GM12875 (cell line): ENCODE measurements around the gene MTFR2.
A peak's percentile ranks its signal among the peaks of the same experiment; 100 is the strongest.

ENCODE experiments used
- H3K4me3 ChIP-seq: one replicate; pipeline ENCODE4 v1.5.1; 2011; ENCODE audit warnings: low read depth, low read length, control low read depth
- CTCF ChIP-seq: IDR thresholded peaks from 2 replicates; pipeline ENCODE4 v1.5.1; 2011; ENCODE audit warnings: low read depth, mild to moderate bottlenecking, control low read depth, inconsistent platforms, low read length, moderate library complexity, borderline replicate concordance; ENCODE audit not compliant: insufficient read depth

The MTFR2 gene

GRCh38 chr6:136235233-136235564 lies 14.9 kb downstream of the MTFR2 start:
- no peak for TF ChIP-seq CTCF

GRCh38 chr6:136232701-136233100 lies 17.4 kb downstream of the MTFR2 start:
- H3K4me3 ChIP-seq, result no peak overlapping the region
- TF ChIP-seq CTCF, result no peak

More at GRCh38 chr6:136235233-136235564, 14.9 kb downstream of the MTFR2 start:
- H3K4me3 ChIP-seq, result no peak overlapping the region

- TF ChIP-seq CTCF, result no peak
- no peak overlapping the region for H3K4me3 ChIP-seq
Observed at GRCh38 chr6:136230219-136230853, 19.8 kb downstream of the MTFR2 start.

- H3K4me3 ChIP-seq, result no peak overlapping the region
- no peak for TF ChIP-seq CTCF
Observed at GRCh38 chr6:136228814-136229213, 21.3 kb downstream of the MTFR2 start.

- H3K4me3 ChIP-seq, result no peak overlapping the region
Observed at GRCh38 chr6:136226674-136227377, 23.3 kb downstream of the MTFR2 start.

GRCh38 chr6:136226027-136226673 lies 24.0 kb downstream of the MTFR2 start:
- H3K4me3 ChIP-seq, result no peak overlapping the region
- peak; percentile 96 for TF ChIP-seq CTCF

More at GRCh38 chr6:136226674-136227377, 23.3 kb downstream of the MTFR2 start:
- TF ChIP-seq CTCF, result no peak
